HG02973 (cell line): ENCODE results near the gene TCF7L1.

Source experiments
- ATAC-seq: cut with Tn5 transposase; IDR thresholded peaks from one replicate; pipeline ENCODE4 v1.9.1; 2021; ENCODE audit warnings: moderate library complexity; ENCODE audit not compliant: unreplicated experiment

TCF7L1 gene

GRCh38 chr2:85160966-85161960, 28.1 kb downstream of the TCF7L1 start:
- ATAC-seq: no peak

DNA sequence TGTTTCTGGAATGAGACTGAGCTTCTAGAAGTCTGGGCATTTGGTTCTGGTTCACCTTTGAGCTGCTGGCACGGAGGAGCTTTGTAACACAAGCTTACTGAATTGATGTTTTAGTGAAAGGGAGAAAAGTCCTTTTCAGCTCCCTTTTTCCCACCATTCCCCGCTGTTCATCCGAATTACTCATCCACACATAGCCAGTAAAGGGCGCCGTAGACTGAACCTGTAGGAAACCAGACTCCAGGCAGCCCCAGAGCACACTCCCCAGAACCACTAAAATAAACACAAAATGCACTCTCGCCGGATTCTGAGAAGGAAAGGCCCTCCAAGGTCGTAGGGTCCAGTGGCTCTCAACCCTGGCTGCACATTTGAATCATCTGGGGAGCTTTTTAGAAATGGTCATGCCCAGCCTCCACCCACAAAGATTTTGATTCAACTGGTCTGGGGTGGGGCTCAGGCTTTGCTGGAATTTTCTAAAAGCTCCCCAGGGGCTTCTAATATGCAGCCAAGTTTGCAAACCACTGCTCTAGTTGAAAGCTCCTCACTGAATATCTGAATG, 29.6 kb downstream of the TCF7L1 start:
- ATAC-seq: no peak

GRCh38 chr2:85163675-85164074, 30.5 kb downstream of the TCF7L1 start:
- no peak for ATAC-seq

DNA sequence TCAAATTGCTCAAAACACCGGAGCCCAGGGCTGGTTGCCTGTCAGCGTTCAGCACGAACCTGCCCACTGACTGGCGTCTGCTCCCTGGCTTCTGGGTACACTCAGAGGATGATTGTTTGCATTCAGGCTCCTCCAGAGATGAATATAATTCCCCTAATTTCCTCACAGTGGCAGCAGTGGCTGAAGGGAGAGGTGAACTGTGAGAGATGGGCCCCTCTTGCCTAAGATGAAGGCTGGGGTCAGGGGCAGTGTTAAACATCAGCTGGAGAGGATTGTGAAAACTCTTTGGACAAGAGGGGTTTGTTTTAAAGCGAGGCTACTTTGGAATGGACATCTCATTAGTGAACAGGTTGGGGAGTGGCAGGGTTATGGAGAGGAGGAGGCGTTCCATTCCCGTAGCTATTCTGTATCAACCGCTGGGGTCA, 31.0 kb downstream of the TCF7L1 start:
- ATAC-seq: no peak

DNA sequence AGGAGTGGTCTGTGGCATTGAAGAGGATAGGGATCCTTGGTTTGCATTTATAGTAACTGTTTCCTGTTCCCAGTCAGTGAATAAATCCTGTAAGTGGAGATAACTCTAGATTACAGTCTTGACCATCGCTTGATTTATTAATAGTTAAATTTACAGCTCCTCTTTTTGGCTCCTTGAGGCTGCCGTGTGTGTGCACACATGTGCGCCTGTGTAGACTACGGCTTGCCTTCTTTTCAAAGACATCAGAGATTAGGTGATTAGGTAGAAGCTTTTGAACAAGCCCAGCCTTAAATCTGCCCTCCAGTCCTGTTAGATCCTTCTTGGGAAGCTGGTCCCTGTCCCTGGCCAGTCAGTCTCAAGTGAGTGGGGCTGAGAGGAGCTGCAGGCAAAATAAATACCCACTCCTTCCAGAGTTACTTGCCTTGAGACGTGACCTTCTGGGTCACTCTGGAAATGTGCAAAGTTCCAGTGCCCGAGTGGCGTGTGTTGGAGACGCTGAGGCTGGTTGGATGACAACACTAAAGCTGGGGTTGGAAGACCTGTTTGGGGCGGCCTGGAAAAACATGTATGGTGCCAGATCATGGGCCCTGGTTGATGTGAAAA, 32.0 kb downstream of the TCF7L1 start:
- ATAC-seq: no peak

DNA sequence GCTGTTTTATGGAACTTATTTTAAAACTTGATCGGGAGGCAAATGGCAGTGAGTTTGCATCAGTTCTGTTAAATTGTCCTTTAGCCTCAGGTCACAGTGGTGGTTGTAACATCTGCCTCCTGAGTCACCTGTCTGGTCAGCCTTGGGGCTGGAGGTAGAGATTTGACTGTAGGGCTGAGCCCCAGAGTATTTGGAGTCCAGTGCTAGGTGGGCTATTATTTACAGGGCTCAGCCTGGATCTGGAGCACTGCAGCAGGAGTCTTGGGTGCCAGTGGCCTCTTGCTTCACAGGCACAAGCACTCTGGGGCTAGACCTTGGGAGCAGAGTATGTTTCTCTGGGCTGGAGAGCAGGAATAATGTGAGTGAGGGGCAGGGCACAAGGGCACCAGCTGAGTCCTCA, 32.8 kb downstream of the TCF7L1 start:
- ATAC-seq: no peak

GRCh38 chr2:85167479-85167878, 34.3 kb downstream of the TCF7L1 start:
- ATAC-seq: no peak

DNA sequence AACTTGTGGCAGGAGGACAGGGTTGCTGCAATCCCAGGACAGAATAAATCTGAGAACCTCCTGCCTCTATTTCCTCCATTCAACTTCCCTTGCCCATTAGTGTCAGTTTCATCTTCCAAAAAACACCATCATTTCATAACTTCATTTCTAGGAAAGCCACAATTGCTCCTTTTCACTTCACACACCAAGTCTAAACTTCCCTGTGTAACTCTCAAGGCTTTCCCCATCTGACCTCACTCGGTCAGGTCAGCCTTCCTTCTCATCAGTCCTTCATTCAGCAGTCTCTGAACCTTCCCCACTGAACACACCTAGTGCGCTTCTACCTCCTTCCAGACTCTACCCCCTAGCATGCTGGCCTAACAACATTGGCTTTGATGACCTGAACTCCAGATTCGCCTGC, 35.8 kb downstream of the TCF7L1 start:
- no peak for ATAC-seq

GRCh38 chr2:85169581-85169980, 36.4 kb downstream of the TCF7L1 start:
- no peak for ATAC-seq

- no peak for ATAC-seq
Measured at GRCh38 chr2:85170938-85171475, 37.8 kb downstream of the TCF7L1 start.

DNA sequence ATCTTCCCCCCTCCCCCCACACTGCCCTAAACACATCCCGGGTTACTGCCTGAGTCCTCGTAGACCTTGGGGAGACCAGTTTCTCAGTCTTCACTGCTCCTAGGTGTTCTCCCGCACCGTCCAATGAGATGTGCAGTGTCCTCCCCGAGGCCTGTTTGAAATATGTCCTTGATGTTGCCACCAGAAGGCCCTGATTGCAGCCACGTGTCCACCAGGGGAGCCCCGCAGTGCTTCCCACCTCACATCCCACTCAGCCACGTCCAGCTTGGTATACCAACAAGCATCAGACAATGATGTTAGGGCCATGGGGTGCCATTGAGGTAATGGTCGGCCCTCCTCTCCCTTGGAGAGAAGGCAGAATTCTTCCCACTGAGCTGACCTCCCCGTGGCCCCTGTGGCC, 38.7 kb downstream of the TCF7L1 start:
- no peak for ATAC-seq

DNA sequence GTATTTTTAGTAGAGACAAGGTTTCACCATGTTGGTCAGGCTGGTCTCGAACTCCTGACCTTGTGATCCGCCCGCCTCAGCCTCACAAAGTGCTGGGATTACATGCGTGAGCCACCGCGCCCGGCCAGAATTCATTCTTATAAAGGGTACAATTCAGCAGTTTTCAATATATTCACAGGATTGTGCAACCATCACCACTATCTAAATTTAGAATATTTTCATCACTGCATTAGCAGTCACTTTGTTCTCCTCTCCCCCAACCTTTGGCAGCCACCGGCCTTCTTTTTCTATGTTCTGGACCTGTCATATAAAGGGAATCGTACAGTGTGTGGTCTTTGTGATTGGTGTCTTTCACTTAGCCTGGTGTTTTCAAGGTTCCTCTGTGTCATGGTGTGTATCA, 40.7 kb downstream of the TCF7L1 start:
- no peak for ATAC-seq

- ATAC-seq: no peak
Measured at GRCh38 chr2:85174943-85175342, 41.8 kb downstream of the TCF7L1 start.

GRCh38 chr2:85175369-85176299, 42.4 kb downstream of the TCF7L1 start:
- ATAC-seq: no peak

DNA sequence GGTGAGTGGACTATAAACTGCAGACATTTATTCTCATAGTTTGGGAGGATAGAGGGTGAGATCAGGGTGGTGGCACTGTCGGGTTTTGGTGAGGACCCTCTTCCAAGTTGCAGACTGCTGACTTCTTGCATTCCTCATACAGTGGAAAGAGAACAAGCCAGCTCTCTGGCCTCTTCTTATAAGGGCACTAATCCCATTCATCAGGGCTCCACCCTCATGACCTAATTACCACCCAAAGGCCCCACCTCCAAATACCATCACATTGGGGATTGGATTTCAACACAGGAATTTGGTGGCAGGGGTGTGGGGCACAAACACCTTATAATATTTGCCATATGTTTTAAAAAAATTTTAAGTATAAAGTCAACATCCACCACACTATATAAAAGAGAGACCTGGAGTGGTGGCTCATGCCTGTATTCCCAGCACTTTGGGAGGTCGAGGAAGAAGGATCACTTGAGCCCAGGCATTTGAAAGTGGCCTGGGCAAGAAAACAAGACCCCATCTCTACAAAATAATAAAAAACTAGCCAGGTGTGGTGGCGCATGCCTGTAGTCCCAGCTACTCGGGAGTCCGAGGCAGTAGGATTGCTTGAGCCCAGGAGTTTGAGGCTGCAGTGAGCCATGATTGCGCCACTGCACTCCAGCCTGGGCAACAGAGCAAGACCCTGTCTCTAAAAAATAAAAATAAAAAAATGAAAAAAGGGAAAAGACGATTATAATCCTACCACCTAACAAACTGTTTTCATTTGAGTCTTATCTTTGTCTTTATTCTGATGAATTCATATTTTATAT, 44.0 kb downstream of the TCF7L1 start:
- no peak for ATAC-seq

GRCh38 chr2:85178154-85178553, 45.0 kb downstream of the TCF7L1 start:
- no peak for ATAC-seq

DNA sequence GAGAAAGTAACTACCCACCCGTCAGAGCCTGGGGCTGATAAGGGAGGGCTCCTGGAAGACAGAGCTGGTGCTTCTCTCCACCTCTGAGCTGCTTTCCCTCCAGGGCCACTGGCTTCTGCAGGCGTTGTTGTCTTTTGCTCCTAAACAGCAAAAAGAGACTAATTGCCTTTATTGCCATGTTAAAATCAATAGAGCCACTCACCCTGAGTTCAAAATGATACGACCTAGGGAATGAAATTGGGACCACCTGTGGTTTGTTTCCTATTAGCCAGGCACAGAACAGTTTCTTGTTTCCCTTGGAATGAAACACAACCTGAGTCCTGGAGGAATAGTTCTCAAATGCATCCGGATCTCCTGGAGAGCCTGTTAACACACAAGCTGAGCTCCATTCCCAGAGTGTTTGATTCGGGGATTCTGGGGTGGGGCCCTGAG, 45.8 kb downstream of the TCF7L1 start:
- ATAC-seq: no peak

DNA sequence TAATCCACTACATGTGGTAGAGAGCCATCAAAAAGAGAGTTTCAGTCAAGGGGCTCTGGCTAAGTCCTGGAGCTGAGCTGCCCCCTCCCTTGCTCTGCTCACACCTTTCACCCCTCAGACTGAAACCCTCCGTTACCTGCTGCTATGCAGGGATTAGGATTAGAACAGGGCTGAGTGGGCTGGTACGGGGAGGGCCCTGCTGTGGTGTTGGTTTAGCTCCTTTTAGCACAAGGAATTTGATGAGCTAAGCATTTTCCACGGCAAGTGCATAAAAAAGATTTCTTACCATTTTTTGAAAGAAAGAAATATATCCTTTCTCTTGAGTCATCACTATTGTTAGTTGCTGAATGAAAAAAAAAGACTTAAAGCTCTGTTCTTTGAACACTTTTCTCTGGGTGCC, 46.3 kb downstream of the TCF7L1 start:
- no peak for ATAC-seq

GRCh38 chr2:85180322-85181133, 47.3 kb downstream of the TCF7L1 start:
- ATAC-seq: no peak
